GM18867 (cell line): ENCODE data around the gene PAXX.
"Not testable (repeated sequence)": the region's sequence is repeated elsewhere in the genome, so short reads cannot be mapped to it uniquely, and the experiment has no call there.

ENCODE experiments used
- ATAC-seq: cut with Tn5 transposase; IDR thresholded peaks from one replicate; pipeline ENCODE4 v1.9.1; 2021; ENCODE audit warnings: mild to moderate bottlenecking, moderate library complexity; ENCODE audit not compliant: unreplicated experiment

Gene PAXX

GRCh38 chr9:136997830-136998234, 5.6 kb downstream of the PAXX start:
- no peak for ATAC-seq

DNA sequence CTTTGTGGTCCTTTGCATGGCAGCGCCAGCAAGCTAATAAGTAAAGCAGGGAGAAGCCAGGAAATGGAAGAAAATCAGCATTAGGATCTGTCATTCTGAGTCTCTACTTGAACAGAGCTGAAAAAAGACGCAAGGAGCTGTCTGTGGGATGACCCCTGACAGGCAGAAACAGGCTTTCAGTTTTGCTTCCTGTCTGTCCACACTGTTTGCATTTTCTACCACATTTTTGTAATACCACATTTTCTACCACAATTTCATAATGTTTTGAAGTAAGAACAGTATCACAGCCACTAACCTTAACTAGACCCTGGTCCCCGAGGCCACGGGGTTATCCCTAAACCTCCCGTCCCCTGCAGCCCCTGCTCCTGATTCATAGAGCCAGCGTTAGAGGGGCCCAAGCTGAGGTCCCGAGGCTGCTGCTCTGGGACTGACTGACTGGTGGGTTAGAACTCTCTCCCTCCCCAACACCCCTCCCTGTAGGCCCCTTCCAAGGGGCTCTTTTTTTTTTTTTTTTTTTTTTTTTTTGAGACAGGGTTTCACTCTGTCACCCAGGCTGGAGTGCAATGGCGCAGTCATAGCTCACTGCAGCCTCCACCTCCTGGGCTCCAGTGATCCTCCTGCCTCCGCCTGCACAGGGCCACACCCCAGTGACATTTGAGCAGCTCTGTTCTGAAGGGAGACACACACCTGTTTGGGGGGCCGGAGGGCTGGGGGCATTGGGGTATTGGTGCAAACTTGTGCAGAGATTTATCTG, 8.1 kb downstream of the PAXX start:
- ATAC-seq, result peak; percentile 68

DNA sequence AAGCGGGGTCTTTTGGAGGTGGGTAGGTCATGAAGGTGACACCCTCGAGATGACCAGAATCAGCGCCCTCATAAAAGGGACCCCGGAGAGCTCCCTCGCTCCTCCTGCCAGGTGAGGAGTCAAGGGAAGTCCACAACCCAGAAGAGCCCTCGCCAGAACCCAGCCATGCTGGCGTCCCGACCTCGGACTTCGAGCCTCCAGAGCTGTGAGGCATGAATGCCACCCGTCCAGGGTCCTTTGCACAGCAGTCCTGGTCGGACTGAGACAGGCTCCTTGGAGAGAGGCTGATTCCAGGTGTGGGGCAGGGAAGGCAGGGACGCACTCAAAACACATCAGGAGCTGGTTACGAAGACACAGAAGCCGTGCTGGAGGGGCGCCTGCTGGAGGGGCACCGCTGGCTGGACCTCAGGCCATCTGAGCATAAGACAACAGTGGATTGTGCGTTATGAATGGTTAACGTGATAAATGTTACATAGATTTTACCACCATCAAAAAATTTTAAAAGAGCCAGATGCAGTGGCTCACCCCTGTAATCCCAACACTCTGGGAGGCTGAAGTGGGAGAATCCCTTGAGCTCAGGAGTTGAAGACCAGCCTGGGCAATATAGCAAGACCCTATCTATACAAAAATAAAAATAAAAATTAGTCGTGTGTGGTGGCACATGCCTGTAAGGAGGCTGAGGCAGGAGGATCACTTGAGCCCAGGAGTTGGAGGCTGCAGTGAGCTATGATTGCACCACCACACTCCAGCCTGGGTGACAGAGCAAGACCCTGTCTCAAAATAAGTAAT, 9.8 kb downstream of the PAXX start:
- ATAC-seq, result no peak

GRCh38 chr9:137002646-137003041, 10.4 kb downstream of the PAXX start:
- no peak for ATAC-seq

- not testable (repeated sequence) for ATAC-seq
These were observed 12.1 kb downstream of the PAXX start for GRCh38 chr9:137004285-137004684.

GRCh38 chr9:137006116-137007003, 14.1 kb downstream of the PAXX start:
- ATAC-seq, result no peak

DNA sequence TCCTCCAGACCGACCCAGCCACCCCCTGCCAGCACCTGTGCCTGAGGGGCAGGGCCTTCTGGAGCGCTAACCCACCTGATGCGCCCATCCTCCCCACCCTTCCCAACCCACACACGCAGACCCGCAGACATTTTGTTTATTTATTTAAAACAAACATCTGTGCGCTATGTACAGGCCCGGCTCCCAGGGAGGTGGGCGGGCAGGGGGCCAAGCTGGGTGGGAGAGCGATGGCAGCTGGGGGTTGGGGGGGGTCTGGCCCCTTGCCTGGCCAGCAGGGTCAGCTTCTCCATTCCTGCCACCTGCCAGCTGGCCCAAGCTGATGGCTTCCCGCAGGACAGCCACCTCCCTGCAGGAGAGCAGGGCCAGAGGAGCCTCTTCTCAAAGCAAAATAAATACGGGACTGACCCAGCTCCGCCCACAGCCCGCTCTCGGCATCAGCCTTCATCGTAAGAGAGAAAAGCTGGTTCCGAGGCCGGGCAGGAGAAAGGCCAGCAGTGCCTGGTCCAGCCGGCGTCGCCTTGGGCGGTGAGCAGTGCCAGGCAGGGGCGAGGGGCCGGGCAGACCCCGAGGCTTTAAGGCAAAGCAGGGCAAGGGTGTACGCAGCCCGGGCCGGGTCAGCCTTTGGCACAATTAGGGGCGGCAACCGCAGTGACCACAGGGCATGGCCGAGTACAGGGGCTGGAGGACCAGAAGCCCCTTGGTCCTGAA, 15.0 kb downstream of the PAXX start:
- ATAC-seq, result no peak

- no peak for ATAC-seq
These were observed 15.6 kb downstream of the PAXX start for GRCh38 chr9:137007816-137008270.

DNA sequence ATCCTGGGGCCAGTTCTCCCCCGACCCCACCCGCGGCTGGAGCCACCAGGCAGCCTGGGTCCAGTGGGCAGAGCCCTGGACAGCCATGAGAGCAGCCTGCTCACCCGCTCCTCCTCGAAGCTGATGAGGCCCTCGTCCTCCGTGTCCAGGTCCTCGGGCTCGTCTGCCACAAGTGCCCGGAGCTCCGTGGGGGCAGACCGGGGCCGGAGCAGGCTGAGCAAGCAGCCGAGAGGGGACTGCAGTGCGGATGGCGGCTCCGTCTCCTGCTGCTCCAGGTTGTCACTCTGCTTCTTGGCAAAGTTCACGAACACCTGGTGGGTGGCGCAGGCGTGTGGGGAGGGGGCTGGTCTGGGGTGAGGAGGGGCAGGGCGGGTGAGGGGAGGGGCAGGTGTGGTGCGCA, 16.1 kb downstream of the PAXX start:
- no peak for ATAC-seq

DNA sequence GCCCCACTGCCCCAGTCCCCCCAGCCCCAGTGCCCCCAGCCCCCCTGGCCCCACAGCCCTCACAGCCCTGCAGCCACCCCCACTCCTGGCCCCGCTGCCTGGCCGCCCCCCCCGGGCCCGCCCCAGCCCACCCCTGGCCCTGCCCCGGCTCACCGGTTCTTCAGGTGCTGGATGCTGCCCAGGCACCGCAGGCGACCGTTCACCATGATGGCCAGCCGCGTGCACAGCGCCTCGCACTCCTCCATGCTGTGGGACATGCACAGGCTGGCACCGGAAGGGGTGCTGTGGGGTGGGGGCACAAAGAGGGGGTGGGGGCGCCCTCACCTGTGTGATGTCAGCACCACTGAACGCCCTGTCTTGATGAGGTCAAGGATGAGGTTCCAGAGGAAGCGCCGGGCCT, 17.0 kb downstream of the PAXX start:
- ATAC-seq, result no peak

- no peak for ATAC-seq
These were observed 17.9 kb downstream of the PAXX start for GRCh38 chr9:137009938-137010732.

DNA sequence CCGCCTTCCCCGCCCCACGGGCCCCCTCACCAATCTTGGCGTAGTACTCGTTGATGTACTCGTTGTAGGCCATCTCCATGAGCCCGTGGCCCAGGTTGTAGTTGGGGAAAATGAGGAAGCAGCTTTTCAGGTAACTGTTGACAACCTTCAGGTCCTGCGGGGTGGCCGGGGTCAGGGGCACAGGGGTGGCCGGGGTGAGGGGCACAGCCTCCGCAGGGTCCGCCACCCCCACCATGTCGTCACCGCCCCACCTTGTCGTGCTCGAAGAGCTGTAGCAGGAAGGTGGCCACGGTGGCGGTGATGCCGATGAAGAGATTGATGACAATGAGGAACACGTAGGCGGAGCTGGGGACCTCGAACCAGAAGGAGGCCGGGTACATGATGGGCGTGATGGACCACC, 18.9 kb downstream of the PAXX start:
- no peak for ATAC-seq

GRCh38 chr9:137011907-137012675, 19.9 kb downstream of the PAXX start:
- ATAC-seq, result no peak

GRCh38 chr9:137012694-137013570, 20.7 kb downstream of the PAXX start:
- no peak for ATAC-seq

- ATAC-seq, result no peak
These were observed 21.3 kb downstream of the PAXX start for GRCh38 chr9:137013571-137013940.

DNA sequence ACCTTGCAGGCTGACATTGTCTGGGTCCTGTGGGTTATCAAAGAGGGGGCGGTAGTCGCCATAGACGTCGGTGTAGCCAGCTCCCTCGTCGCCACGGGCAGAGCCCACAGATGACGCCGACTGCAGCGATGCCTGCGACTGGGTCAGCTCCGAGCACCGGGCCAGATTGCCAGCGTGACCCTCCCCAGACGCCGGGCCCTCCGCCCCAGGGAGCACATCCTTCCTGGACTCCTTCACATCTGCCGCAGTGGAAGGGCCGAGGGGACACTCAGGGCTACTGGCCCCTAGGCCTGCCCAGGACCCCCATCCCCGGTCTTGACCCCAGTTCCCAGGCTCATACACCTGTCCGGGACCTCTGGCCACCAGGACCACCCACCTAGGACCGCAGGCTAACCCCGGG, 21.9 kb downstream of the PAXX start:
- no peak for ATAC-seq

GRCh38 chr9:137014776-137015539, 22.7 kb downstream of the PAXX start:
- no peak for ATAC-seq
